HepG2 (cell line): ENCODE results near the gene XPR1. TPM values are rescaled to one million over a fixed set of nuclear protein-coding genes. Genes with fewer than 3 reads are reported as not detected.

Experiments
- ATAC-seq: fragments of 200-7000 bp; cut with Tn5 transposase; 3 replicates; pipeline ENCODE4 v1.9.1; 2020; ENCODE audit warnings: mild to moderate bottlenecking, moderate library complexity
- BruUV-seq: library from RNA; stranded (reverse); fragments of 400-500 nt; replicated peaks from 2 replicates; lab custom pipeline; 2021; lab: Mats Ljungman, UMichigan
- CTCF ChIA-PET: fragments of 300-600 bp; formaldehyde crosslinking; extraction: SDS; loops from one replicate; lab custom pipeline; 2021; ENCODE audit warnings: low total read pairs, inconsistent platforms, low intra/inter-chr PET ratio; lab: Yijun Ruan, JAX
- POLR2A ChIA-PET: fragments of 350-600 bp; sonication (Branson Sonifier 250); formaldehyde crosslinking; loops from one replicate; lab custom pipeline; 2020; ENCODE audit warnings: antibody characterized with exemption, inconsistent platforms; lab: Yijun Ruan, JAX
- DNase-seq: peaks from one replicate; pipeline ENCODE4 v3.0.0-alpha.2; 2015; ENCODE audit warnings: low spot score
- FAIRE-seq: peaks from 3 replicates; lab custom pipeline; 2011; peaks lifted over from hg19 to GRCh38; lab: Jason Lieb, UNC
- H2AFZ ChIP-seq: one replicate; pipeline ENCODE4 v1.6.1; 2011; ENCODE audit warnings: low read length, inconsistent platforms
- H3K27ac ChIP-seq: fragments of 300-600 bp; 3 replicates; pipeline ENCODE4 v1.8.0; 2011; ENCODE audit warnings: mixed run types, mild to moderate bottlenecking, mixed read lengths, low read length, inconsistent platforms; ENCODE audit not compliant: insufficient read depth; ENCODE audit errors: extremely low read length
- H3K27me3 ChIP-seq, 2 experiments: fragments of 200-600 bp in 1 of 2; 2 replicates in 1 of 2; 3 replicates in 1 of 2; pipeline versions ENCODE4 v1.6.0 to v1.8.0; 2011; ENCODE audit warnings: low read length in 2 of 2, mild to moderate bottlenecking in 2 of 2, moderate library complexity in 2 of 2, inconsistent platforms in 1 of 2; ENCODE audit not compliant: insufficient read depth in 2 of 2, control insufficient read depth in 1 of 2
- H3K36me3 ChIP-seq, 2 experiments: fragments of 200-600 bp in 1 of 2; replicated peaks in 1 of 2; 2 replicates in 1 of 2; 3 replicates in 1 of 2; pipeline versions ENCODE4 v1.5.1 to v1.8.0; 2011; ENCODE audit warnings: low read length in 2 of 2, inconsistent platforms in 1 of 2; ENCODE audit not compliant: insufficient read depth in 2 of 2, control insufficient read depth in 1 of 2
- H3K4me1 ChIP-seq: 2 replicates; pipeline ENCODE4 v1.5.1; 2012; ENCODE audit warnings: low read length, inconsistent platforms; ENCODE audit not compliant: insufficient read depth
- H3K4me2 ChIP-seq: 2 replicates; pipeline ENCODE4 v1.6.0; 2011; ENCODE audit warnings: low read depth, low read length, inconsistent platforms
- H3K4me3 ChIP-seq, 3 experiments: fragments of 200-600 bp in 1 of 3; sonication (generic), shearing (Covaris generic) in 1 of 3; replicated peaks in 1 of 3; 2 replicates each; pipeline ENCODE4 v1.5.1; 2011 to 2016; ENCODE audit warnings: low read length in 3 of 3, inconsistent platforms in 2 of 3, low read depth in 2 of 3, mild to moderate bottlenecking in 2 of 3, control low read depth in 1 of 3, mixed read lengths in 1 of 3; ENCODE audit not compliant: insufficient read depth in 1 of 3
- H3K79me2 ChIP-seq: one replicate; pipeline ENCODE4 v1.6.1; 2011; ENCODE audit warnings: low read length, inconsistent platforms; ENCODE audit not compliant: insufficient read depth
- H3K9ac ChIP-seq: 2 replicates; pipeline ENCODE4 v1.6.0; 2011; ENCODE audit warnings: mild to moderate bottlenecking, low read depth, low read length, inconsistent platforms; ENCODE audit not compliant: insufficient read depth
- H3K9me3 ChIP-seq: 2 replicates; pipeline ENCODE4 v1.5.1; 2012; ENCODE audit warnings: mild to moderate bottlenecking, low read length
- H4K20me1 ChIP-seq: 2 replicates; pipeline ENCODE4 v1.6.0; 2011; ENCODE audit warnings: inconsistent platforms, mild to moderate bottlenecking, low read length, moderate library complexity; ENCODE audit not compliant: insufficient read depth
- AKAP8 ChIP-seq: sonication (generic); formaldehyde crosslinking; IDR thresholded peaks from 2 replicates; pipeline ENCODE4 v1.5.1; 2020; ENCODE audit warnings: mild to moderate bottlenecking, missing genetic modification reagents
- GLI4 ChIP-seq: sonication (generic); formaldehyde crosslinking; IDR thresholded peaks from 2 replicates; pipeline ENCODE4 v1.5.1; 2020; ENCODE audit warnings: missing genetic modification reagents, mild to moderate bottlenecking, moderate library complexity, borderline replicate concordance
- NPAS2 ChIP-seq: sonication (generic); formaldehyde crosslinking; IDR thresholded peaks from 2 replicates; pipeline ENCODE4 v1.8.0; 2022; ENCODE audit warnings: mild to moderate bottlenecking, missing genetic modification reagents, borderline replicate concordance
- RFXANK ChIP-seq: IDR thresholded peaks from 2 replicates; pipeline ENCODE4 v1.6.1; 2016
- SNAPC4 ChIP-seq: sonication (generic); formaldehyde crosslinking; IDR thresholded peaks from 2 replicates; pipeline ENCODE4 v1.4.0; 2020; ENCODE audit warnings: mild to moderate bottlenecking, missing genetic modification reagents
- ZNF513 ChIP-seq: sonication (generic); formaldehyde crosslinking; conservative IDR thresholded peaks from 2 replicates; pipeline ENCODE4 v1.5.0; 2020; ENCODE audit warnings: missing genetic modification reagents
- WGBS: methylation state at CpG from one replicate; pipeline ENCODE4 v1.1.6; 2017; ENCODE audit warnings: low lambda C conversion rate; 5-methylcytosine and 5-hydroxymethylcytosine counted together
- in situ Hi-C: cut with HindIII; loops from 2 replicates; pipeline ENCODE4 v1.10.0; 2017; ENCODE audit warnings: low pct_unique_long_range_greater_than_20kb; ENCODE audit not compliant: extremely low pct_ligation_motif_present
- intact Hi-C: fragments of 100-400 bp; cut with micrococcal nuclease; formaldehyde crosslinking; loops from one replicate; pipeline ENCODE4 v1.10.0; 2022; ENCODE audit not compliant: unreplicated experiment
- polyA plus RNA-seq, 8 experiments: library from polyadenylated mRNA; depleted of rRNA in 3 of 8; stranded (reverse) in 7 of 8; unstranded in 1 of 8; fragments of >200 nt; fragmentation: Illumina TruSeq in 4 of 8; extraction: Trizol in 4 of 8; gene quantifications; 2 replicates each; pipeline versions ENCODE4 v1.2.1 to v1.2.3, GENCODE V29; 2011 to 2016; ENCODE audit warnings: low read depth in 4 of 8, missing spikeins in 1 of 8, mixed read lengths in 1 of 8; ENCODE audit not compliant: insufficient read depth in 1 of 8
- total RNA-seq, 5 experiments: library from RNA; depleted of rRNA; stranded (reverse); fragments of >200 nt; fragmentation: Illumina TruSeq; extraction: Trizol; gene quantifications; 2 replicates each; pipeline ENCODE4 v1.2.3, GENCODE V29; 2016; ENCODE audit warnings: low read depth in 1 of 5
- TF ChIP-seq, protein P1 (sequence below): fragments of 450-650 bp; IDR thresholded peaks from 2 replicates; pipeline ENCODE4 v1.6.1; 2017
- TF ChIP-seq, protein P2 (sequence below): sonication (generic); formaldehyde crosslinking; IDR thresholded peaks from 2 replicates; pipeline ENCODE4 v1.8.0; 2023; ENCODE audit warnings: mild to moderate bottlenecking, missing genetic modification reagents

XPR1 gene
- total and polyA plus RNA-seq, 2 of the 13 experiments (the other 11 are each of a cell fraction or from before 2014, with no cell fraction given), result 22.3 to 23.6 TPM

DNA sequence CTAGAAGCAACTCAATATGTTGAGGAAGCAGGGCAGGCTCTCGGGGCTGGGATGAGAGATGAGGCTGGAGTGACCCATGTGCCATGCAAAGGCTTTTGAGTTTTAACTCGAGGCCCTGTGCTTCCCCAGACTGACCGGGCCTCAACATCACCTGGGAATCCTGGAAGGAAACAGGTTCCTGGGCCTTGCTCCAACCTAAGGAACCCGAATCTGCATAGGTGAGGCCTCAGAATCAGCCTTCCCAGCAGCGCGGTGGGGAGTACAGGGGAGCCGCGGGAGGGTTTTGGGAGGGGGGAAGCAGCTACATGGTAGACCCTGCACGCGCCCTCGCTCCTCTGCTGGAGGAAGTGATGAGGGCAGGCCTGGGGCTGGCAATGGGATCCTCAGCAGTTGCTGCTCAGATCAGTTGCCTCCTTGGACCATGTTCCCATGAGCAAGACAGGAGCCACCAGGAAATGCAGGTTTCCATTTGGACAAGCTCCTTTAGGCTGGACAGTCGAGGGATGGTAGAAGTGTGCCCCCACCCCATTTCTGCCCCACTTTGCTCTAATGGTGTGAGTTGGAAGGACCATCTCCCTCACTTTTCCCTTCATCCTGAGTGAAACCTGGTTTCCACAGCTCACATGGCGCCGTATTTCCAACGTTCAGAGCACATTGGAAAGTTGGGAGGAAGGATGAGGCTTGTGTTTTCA, 276.4 kb downstream of the XPR1 start:
- no TSS peak for BruUV-seq
- no peak for TF ChIP-seq ZNF513
- no peak overlapping the region for H3K27ac ChIP-seq
- FAIRE-seq, result no peak
- intact Hi-C loops, result no loop called here
- H3K36me3 ChIP-seq, result no peaks in the 10 kb centered on the region
- no peak overlapping the region for H3K9ac ChIP-seq
- in situ Hi-C loops, result no loop called here
- H2AFZ ChIP-seq, result no peak overlapping the region
- H3K27me3 ChIP-seq, result peaks cover 0 to 3% of the 10 kb centered on the region in 2 experiments; a peak in 1 of 5 replicates
- no peaks in the 10 kb centered on the region for H3K79me2 ChIP-seq
- H3K4me2 ChIP-seq, result no peak overlapping the region
- DNase-seq, result no peak
- no peaks in the 10 kb centered on the region for H3K9me3 ChIP-seq
- ATAC-seq, result no peak; the same call in 2 of the 3 replicates
- no peak overlapping the region for H3K4me3 ChIP-seq
- POLR2A ChIA-PET, result no interaction called here
- peaks cover 12% of the 10 kb centered on the region for H3K4me1 ChIP-seq
- H4K20me1 ChIP-seq, result no peaks in the 10 kb centered on the region
- CTCF ChIA-PET, result no interaction called here
- WGBS, result 67% methylated on average over 7 of the region's 15 CpGs

DNA sequence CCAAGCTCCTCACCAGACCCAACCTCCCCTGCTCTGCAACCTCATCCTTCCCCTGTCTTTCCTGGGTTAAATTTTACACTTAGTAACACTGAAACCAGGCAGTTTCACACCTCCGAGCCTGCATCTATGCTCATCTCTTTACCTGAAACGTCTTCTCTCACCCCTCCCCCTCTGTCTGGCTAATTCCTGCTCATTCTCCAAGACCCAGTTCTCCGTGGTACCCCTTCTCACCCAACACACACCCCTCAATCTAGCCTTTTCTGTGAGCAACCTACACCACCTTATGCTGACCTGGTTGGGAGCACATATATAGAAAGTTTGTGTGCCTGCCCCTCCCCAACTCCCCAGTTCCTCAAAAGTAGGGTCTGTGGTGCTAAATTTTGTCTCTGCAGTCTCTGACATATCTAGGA, 277.2 kb downstream of the XPR1 start:
- Histone ChIP-seq H2AFZ (no peak overlapping the region), H3K36me3 (no peaks in the 10 kb centered on the region), H3K4me2 (no peak overlapping the region; the same call in 1 of the 2 replicates), H3K27me3 (peaks cover 0 to 4% of the 10 kb centered on the region in 2 experiments; a peak in 1 of 5 replicates), H3K4me3 (no peak overlapping the region), H3K9me3 (no peaks in the 10 kb centered on the region), H3K79me2 (no peaks in the 10 kb centered on the region), H4K20me1 (no peaks in the 10 kb centered on the region), H3K27ac (no peak overlapping the region), H3K4me1 (peaks cover 12% of the 10 kb centered on the region), H3K9ac (no peak overlapping the region)
- intact Hi-C loops, result no loop called here
- BruUV-seq, result no TSS peak
- ATAC-seq, result no peak
- WGBS, result 0% methylated on average over 3 of the region's 3 CpGs
- in situ Hi-C loops, result no loop called here
- no peak for FAIRE-seq
- DNase-seq, result no peak
- CTCF ChIA-PET, result no interaction called here
- POLR2A ChIA-PET, result no interaction called here
- TF ChIP-seq AKAP8 (CRISPR knock-in tag), result no peak
- TF ChIP-seq, protein P1, sequence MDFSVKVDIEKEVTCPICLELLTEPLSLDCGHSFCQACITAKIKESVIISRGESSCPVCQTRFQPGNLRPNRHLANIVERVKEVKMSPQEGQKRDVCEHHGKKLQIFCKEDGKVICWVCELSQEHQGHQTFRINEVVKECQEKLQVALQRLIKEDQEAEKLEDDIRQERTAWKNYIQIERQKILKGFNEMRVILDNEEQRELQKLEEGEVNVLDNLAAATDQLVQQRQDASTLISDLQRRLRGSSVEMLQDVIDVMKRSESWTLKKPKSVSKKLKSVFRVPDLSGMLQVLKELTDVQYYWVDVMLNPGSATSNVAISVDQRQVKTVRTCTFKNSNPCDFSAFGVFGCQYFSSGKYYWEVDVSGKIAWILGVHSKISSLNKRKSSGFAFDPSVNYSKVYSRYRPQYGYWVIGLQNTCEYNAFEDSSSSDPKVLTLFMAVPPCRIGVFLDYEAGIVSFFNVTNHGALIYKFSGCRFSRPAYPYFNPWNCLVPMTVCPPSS, result no peak
- TF ChIP-seq, protein P2, sequence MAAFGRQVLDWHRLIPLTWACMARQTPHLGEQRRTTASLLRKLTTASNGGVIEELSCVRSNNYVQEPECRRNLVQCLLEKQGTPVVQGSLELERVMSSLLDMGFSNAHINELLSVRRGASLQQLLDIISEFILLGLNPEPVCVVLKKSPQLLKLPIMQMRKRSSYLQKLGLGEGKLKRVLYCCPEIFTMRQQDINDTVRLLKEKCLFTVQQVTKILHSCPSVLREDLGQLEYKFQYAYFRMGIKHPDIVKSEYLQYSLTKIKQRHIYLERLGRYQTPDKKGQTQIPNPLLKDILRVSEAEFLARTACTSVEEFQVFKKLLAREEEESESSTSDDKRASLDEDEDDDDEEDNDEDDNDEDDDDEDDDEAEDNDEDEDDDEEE (CRISPR knock-in tag), result no peak
- no peak for TF ChIP-seq SNAPC4
- no peak for TF ChIP-seq RFXANK
- no peak for TF ChIP-seq GLI4 (CRISPR knock-in tag)
- no peak for TF ChIP-seq NPAS2 (CRISPR knock-in tag)
